ENCODE measurements around the gene MIAT. TPM values are rescaled to one million over a fixed set of nuclear protein-coding genes. Genes with fewer than 3 reads are reported as not detected.

Gene MIAT
- total and polyA plus RNA-seq, 2 donors (not counting 3 experiments of a cell fraction or from before 2014, with no cell fraction given) = 0.03 to 0.80 TPM

DNA sequence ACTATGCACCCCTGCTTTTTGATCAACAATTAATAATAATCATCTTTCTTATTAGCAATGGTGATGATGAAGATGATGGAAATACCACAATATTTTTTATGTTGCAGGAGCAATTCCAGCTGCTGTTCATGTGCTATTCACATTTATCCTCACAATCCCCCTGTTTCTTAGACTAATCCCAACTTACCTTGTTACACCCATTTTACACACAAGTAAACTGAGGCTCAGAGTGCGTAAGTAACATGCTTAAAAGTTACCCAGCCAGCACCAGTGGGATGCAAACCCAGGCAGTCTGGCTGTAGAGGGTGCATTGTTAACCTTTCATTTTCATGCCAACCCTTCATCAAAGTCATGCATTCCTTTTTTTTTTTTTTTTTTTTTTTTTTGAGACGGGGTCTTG lies 37.2 kb upstream of the MIAT start:
- dilution Hi-C loops (cut with MboI; ENCODE audit: extremely low pct_ligation_motif_present, low sequenced_read_pairs) = no loop called here
- POLR2A ChIA-PET = no interaction called here

More for the DNA sequence above, 37.2 kb upstream of the MIAT start:
- no peak for DNase-seq (ENCODE audit: low read depth, low spot score)
- no peaks in the 10 kb centered on the region for H3K79me2 ChIP-seq (ENCODE audit: control insufficient read depth, insufficient read depth, low read length)
- no peak for FAIRE-seq
- H3K4me1 ChIP-seq (ENCODE audit: control insufficient read depth, extremely low read depth, insufficient read depth, low read length) = no peaks in the 10 kb centered on the region
- H3K9me3 ChIP-seq (replicated peaks; ENCODE audit: control insufficient read depth, insufficient read depth, low read length) = no peaks in the 10 kb centered on the region
- CTCF ChIA-PET = no interaction called here
- no peaks in the 10 kb centered on the region for H3K9me1 ChIP-seq (replicated peaks; ENCODE audit: control insufficient read depth, extremely low read depth, insufficient read depth, low read length)
- H4K20me1 ChIP-seq (replicated peaks; ENCODE audit: control insufficient read depth, extremely low read depth, insufficient read depth, low read length) = no peaks in the 10 kb centered on the region
- H3K27ac ChIP-seq (ENCODE audit: insufficient read depth, low read depth, low read length) = no peak overlapping the region
- H3K9ac ChIP-seq (replicated peaks; ENCODE audit: extremely low read depth, insufficient read depth, low read length) = no peak overlapping the region
- H3K4me3 ChIP-seq (replicated peaks in 1 of 3; ENCODE audit: insufficient read depth in 1 of 3, low read depth in 1 of 3, low read length in 3 of 3) = no peak overlapping the region
- no peak for TF ChIP-seq POLR2A (IDR thresholded peaks at IDR 0.05; ENCODE audit: low read depth, low read length)
- no peak for TF ChIP-seq EZH2 (IDR thresholded peaks at IDR 0.05; ENCODE audit: borderline replicate concordance, low read depth, low read length, severe bottlenecking)
- TF ChIP-seq POLR2AphosphoS5 (IDR thresholded peaks at IDR 0.05; ENCODE audit: insufficient read depth, low read depth, low read length) = no peak
- no peak for TF ChIP-seq GATA2 (IDR thresholded peaks at IDR 0.05; ENCODE audit: insufficient read depth, insufficient read length, low read depth, low read length)
- no peak for TF ChIP-seq MYC (IDR thresholded peaks at IDR 0.05; ENCODE audit: low read depth, low read length)
- no peak for TF ChIP-seq FOS (IDR thresholded peaks at IDR 0.05; ENCODE audit: borderline replicate concordance, insufficient read depth, low read length)
- no peak for TF ChIP-seq JUN (IDR thresholded peaks at IDR 0.05; ENCODE audit: borderline replicate concordance, insufficient read depth, insufficient read length, low read depth)
- TF ChIP-seq, protein P1, sequence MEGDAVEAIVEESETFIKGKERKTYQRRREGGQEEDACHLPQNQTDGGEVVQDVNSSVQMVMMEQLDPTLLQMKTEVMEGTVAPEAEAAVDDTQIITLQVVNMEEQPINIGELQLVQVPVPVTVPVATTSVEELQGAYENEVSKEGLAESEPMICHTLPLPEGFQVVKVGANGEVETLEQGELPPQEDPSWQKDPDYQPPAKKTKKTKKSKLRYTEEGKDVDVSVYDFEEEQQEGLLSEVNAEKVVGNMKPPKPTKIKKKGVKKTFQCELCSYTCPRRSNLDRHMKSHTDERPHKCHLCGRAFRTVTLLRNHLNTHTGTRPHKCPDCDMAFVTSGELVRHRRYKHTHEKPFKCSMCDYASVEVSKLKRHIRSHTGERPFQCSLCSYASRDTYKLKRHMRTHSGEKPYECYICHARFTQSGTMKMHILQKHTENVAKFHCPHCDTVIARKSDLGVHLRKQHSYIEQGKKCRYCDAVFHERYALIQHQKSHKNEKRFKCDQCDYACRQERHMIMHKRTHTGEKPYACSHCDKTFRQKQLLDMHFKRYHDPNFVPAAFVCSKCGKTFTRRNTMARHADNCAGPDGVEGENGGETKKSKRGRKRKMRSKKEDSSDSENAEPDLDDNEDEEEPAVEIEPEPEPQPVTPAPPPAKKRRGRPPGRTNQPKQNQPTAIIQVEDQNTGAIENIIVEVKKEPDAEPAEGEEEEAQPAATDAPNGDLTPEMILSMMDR (IDR thresholded peaks at IDR 0.05; ENCODE audit: extremely low read depth in 1 of 2, insufficient read depth in 1 of 2, low read depth in 1 of 2, low read length in 2 of 2) = no peak
- TF ChIP-seq, protein P2, sequence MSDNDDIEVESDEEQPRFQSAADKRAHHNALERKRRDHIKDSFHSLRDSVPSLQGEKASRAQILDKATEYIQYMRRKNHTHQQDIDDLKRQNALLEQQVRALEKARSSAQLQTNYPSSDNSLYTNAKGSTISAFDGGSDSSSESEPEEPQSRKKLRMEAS (IDR thresholded peaks at IDR 0.05; ENCODE audit: insufficient read depth, insufficient read length) = no peak
- intact Hi-C loops (cut with micrococcal nuclease) = no loop called here
- no peaks in the 10 kb centered on the region for H3K36me3 ChIP-seq (ENCODE audit: control insufficient read depth in 2 of 2, extremely low read depth in 1 of 2, insufficient read depth in 2 of 2, low read length in 2 of 2)
- H2AFZ ChIP-seq (ENCODE audit: low read depth, low read length) = no peak overlapping the region
- no peak overlapping the region for H3K4me2 ChIP-seq (ENCODE audit: insufficient read depth, low read length)
- BruUV-seq (replicated peaks) = no TSS peak
- H3K27me3 ChIP-seq (ENCODE audit: control insufficient read depth in 2 of 2, insufficient read depth in 2 of 2, low read length in 2 of 2) = peaks cover 0 to 2% of the 10 kb centered on the region in 2 experiments
